HEK293T (cell line): Measurements from ENCODE around the gene ASB18.

Source experiments
- ARNT ChIP-seq: fragments of 450-650 bp; IDR thresholded peaks from 2 replicates; pipeline ENCODE4 v1.6.1; 2017; ENCODE audit warnings: mild to moderate bottlenecking
- CTBP1 ChIP-seq: fragments of 450-650 bp; IDR thresholded peaks from 2 replicates; pipeline ENCODE4 v1.6.1; 2016; ENCODE audit warnings: borderline replicate concordance
- ELF4 ChIP-seq: fragments of 450-650 bp; IDR thresholded peaks from 2 replicates; pipeline ENCODE4 v1.6.1; 2017; ENCODE audit warnings: antibody characterized with exemption
- FOXA1 ChIP-seq: fragments of 450-650 bp; IDR thresholded peaks from 2 replicates; pipeline ENCODE4 v1.6.1; 2016; ENCODE audit warnings: mild to moderate bottlenecking
- FOXK2 ChIP-seq: fragments of 450-650 bp; IDR thresholded peaks from 2 replicates; pipeline ENCODE4 v1.6.1; 2016; ENCODE audit warnings: mild to moderate bottlenecking
- FOXM1 ChIP-seq: fragments of 450-650 bp; IDR thresholded peaks from 2 replicates; pipeline ENCODE4 v1.6.1; 2017; ENCODE audit warnings: mild to moderate bottlenecking, borderline replicate concordance
- HDGF ChIP-seq: fragments of 450-650 bp; IDR thresholded peaks from 2 replicates; pipeline ENCODE4 v1.6.1; 2017; ENCODE audit warnings: antibody characterized with exemption, borderline replicate concordance
- LEF1 ChIP-seq: fragments of 450-650 bp; IDR thresholded peaks from 2 replicates; pipeline ENCODE4 v1.6.1; 2017; ENCODE audit warnings: mild to moderate bottlenecking, borderline replicate concordance
- NFRKB ChIP-seq: fragments of 450-650 bp; IDR thresholded peaks from 2 replicates; pipeline ENCODE4 v1.6.1; 2016; ENCODE audit warnings: mild to moderate bottlenecking, moderate library complexity
- PKNOX1 ChIP-seq: fragments of 450-650 bp; IDR thresholded peaks from 2 replicates; pipeline ENCODE4 v1.6.1; 2016
- SP1 ChIP-seq: fragments of 450-650 bp; IDR thresholded peaks from 2 replicates; pipeline ENCODE4 v1.6.1; 2017
- SUZ12 ChIP-seq: fragments of 450-650 bp; IDR thresholded peaks from 2 replicates; pipeline ENCODE4 v1.6.1; 2016; ENCODE audit warnings: mild to moderate bottlenecking

DNA sequence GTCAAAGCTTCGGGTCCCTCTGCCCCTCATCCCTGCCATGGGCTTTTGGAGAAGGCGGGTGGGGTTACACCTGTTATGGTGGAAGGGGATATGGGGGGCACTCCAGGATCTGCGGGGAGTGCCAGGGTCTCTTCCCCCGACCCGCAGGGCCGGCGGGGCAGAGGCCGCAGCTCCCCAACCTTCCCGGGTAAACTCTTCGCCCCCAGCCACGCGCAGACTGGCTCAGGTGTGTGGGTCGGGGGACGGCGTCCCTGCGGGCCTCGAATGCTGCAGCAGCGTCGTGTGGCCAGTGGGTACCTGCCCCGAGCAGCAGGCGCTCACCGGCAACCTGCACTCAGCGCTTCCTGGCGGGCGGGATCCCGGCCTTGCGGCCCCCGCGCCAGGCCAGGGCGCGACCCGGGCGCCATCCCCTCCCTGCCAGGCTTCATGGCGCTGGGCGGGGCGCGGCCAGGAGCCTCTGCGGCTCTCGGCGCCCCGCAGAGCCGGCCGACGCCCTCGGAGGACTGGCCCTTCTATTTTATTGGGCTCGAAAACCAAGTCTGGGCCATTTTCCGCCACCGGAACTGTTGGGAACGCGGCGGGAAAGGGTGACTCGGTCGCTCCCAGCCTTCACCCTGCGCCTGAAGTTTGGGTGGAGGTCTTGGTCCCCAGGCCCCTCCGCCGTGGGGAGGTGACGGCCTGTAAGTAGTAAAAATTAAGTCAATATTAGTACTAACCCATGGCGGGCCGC lies 100.6 kb downstream of the ASB18 start:
- no peak for TF ChIP-seq FOXM1
- TF ChIP-seq FOXK2: no peak
- TF ChIP-seq SUZ12: no peak
- no peak for TF ChIP-seq ELF4
- no peak for TF ChIP-seq PKNOX1
- TF ChIP-seq NFRKB: no peak
- TF ChIP-seq FOXA1: no peak
- no peak for TF ChIP-seq SP1
- TF ChIP-seq CTBP1: no peak
- no peak for TF ChIP-seq ARNT
- TF ChIP-seq LEF1: no peak
- TF ChIP-seq HDGF: no peak
